Left renal cortex interstitium (tissue), 4 donors: Measurements from ENCODE around the gene TM4SF1. TPM values are rescaled to one million over a fixed set of nuclear protein-coding genes. Genes with fewer than 3 reads are reported as not detected.

Experiments used
- polyA plus RNA-seq, 4 donors: library from polyadenylated mRNA; unstranded; fragments of 120-200 nt; gene quantifications; one replicate each; pipeline ENCODE4 v1.2.1, GENCODE V29; 2013; ENCODE audit not compliant: insufficient read length in 4 of 4

TM4SF1 gene
- polyA plus RNA-seq, 4 donors: 51.6 to 76.7 (median 58.4) TPM

Other genes with a start within 250 kb of the TM4SF1 start
- 10 to 100 TPM; 23.6 to 39.6 (median 32.8) TPM for gene HPS3, start 248.0 kb downstream of the TM4SF1 start, polyA plus RNA-seq
- 1 to 10 TPM in 1 of 4 donors, under 1 TPM in 3; 0.47 to 1.8 (median 0.61) TPM for gene CP, start 155.8 kb downstream of the TM4SF1 start, polyA plus RNA-seq
- gene TM4SF18, start 44.0 kb downstream of the TM4SF1 start, polyA plus RNA-seq: 10 to 100 TPM; 20.9 to 40.4 (median 25.9) TPM
- 1 to 10 TPM; 1.4 to 5.2 (median 2.2) TPM for gene TM4SF4, start 97.0 kb upstream of the TM4SF1 start, polyA plus RNA-seq